ENCODE measurements around the gene POR.

The POR gene

DNA sequence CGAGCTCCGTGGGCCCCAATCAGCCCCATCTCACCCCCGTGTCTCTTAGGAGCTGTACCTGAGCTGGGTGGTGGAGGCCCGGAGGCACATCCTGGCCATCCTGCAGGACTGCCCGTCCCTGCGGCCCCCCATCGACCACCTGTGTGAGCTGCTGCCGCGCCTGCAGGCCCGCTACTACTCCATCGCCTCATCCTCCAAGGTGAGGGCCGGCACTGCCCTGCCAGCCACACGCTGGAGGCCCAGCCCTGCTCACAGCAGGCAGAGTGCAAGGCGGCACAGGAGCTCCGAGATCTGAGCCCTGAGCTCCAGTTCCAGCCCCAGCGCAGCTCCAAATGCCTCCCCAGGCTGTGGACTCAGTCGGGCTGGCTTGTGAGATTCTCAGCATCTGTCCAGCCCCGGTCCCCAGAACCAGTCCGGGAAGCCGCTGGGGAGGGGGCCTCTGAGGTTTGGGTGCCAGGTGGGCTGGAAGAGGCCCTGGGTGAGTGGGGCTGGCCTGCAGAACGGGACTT is 70.1 kb downstream of the POR start:
- Histone ChIP-seq H3K4me1 (ENCODE audit: control insufficient read depth in 1 of 2, insufficient read depth in 1 of 2, low read depth in 1 of 2, low read length in 1 of 2) (no peaks in the 10 kb centered on the region), H3K4me3 (ENCODE audit: low read depth in 1 of 2, low read length in 1 of 2) (no peak overlapping the region), H3K27me3 (no peaks in the 10 kb centered on the region), H3K27ac (no peak overlapping the region), H3K9me3 (no peaks in the 10 kb centered on the region), H3K36me3 (peaks cover 95% of the 10 kb centered on the region)
- TF ChIP-seq, protein P1, sequence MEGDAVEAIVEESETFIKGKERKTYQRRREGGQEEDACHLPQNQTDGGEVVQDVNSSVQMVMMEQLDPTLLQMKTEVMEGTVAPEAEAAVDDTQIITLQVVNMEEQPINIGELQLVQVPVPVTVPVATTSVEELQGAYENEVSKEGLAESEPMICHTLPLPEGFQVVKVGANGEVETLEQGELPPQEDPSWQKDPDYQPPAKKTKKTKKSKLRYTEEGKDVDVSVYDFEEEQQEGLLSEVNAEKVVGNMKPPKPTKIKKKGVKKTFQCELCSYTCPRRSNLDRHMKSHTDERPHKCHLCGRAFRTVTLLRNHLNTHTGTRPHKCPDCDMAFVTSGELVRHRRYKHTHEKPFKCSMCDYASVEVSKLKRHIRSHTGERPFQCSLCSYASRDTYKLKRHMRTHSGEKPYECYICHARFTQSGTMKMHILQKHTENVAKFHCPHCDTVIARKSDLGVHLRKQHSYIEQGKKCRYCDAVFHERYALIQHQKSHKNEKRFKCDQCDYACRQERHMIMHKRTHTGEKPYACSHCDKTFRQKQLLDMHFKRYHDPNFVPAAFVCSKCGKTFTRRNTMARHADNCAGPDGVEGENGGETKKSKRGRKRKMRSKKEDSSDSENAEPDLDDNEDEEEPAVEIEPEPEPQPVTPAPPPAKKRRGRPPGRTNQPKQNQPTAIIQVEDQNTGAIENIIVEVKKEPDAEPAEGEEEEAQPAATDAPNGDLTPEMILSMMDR (IDR thresholded peaks at IDR 0.05), result no peak

DNA sequence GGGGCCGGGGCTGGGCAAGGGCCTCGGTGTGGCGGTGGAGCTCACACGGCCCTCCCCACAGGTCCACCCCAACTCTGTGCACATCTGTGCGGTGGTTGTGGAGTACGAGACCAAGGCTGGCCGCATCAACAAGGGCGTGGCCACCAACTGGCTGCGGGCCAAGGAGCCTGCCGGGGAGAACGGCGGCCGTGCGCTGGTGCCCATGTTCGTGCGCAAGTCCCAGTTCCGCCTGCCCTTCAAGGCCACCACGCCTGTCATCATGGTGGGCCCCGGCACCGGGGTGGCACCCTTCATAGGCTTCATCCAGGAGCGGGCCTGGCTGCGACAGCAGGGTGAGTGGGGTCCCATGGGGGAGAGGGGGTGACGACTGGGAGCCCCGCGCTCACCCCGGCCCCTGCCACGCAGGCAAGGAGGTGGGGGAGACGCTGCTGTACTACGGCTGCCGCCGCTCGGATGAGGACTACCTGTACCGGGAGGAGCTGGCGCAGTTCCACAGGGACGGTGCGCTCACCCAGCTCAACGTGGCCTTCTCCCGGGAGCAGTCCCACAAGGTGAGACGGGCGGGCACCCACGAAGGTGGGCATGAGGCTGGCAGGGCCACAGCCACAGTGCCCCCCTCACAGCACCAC is 70.7 kb downstream of the POR start:
- Histone ChIP-seq H3K4me1 (ENCODE audit: control insufficient read depth in 1 of 2, insufficient read depth in 1 of 2, low read depth in 1 of 2, low read length in 1 of 2) (no peaks in the 10 kb centered on the region), H3K4me3 (ENCODE audit: low read depth in 1 of 2, low read length in 1 of 2) (no peak overlapping the region), H3K9me3 (no peaks in the 10 kb centered on the region), H3K27me3 (no peaks in the 10 kb centered on the region), H3K36me3 (peaks cover 95% of the 10 kb centered on the region), H3K27ac (no peak overlapping the region)
- TF ChIP-seq, protein P1 (IDR thresholded peaks at IDR 0.05), result no peak

DNA sequence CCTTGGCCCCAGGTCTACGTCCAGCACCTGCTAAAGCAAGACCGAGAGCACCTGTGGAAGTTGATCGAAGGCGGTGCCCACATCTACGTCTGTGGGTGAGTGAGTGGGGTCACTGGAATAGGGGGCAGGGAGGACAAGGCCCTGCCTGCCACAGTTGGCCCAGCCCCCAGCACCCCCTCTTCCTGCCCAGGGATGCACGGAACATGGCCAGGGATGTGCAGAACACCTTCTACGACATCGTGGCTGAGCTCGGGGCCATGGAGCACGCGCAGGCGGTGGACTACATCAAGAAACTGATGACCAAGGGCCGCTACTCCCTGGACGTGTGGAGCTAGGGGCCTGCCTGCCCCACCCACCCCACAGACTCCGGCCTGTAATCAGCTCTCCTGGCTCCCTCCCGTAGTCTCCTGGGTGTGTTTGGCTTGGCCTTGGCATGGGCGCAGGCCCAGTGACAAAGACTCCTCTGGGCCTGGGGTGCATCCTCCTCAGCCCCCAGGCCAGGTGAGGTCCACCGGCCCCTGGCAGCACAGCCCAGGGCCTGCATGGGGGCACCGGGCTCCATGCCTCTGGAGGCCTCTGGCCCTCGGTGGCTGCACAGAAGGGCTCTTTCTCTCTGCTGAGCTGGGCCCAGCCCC is 71.3 kb downstream of the POR start:
- Histone ChIP-seq H3K4me1 (ENCODE audit: control insufficient read depth in 1 of 2, insufficient read depth in 1 of 2, low read depth in 1 of 2, low read length in 1 of 2) (no peaks in the 10 kb centered on the region), H3K4me3 (ENCODE audit: low read depth in 1 of 2, low read length in 1 of 2) (no peak overlapping the region), H3K9me3 (no peaks in the 10 kb centered on the region), H3K36me3 (peaks cover 88% of the 10 kb centered on the region), H3K27me3 (no peaks in the 10 kb centered on the region), H3K27ac (no peak overlapping the region)
- TF ChIP-seq, protein P1 (IDR thresholded peaks at IDR 0.05), result no peak

DNA sequence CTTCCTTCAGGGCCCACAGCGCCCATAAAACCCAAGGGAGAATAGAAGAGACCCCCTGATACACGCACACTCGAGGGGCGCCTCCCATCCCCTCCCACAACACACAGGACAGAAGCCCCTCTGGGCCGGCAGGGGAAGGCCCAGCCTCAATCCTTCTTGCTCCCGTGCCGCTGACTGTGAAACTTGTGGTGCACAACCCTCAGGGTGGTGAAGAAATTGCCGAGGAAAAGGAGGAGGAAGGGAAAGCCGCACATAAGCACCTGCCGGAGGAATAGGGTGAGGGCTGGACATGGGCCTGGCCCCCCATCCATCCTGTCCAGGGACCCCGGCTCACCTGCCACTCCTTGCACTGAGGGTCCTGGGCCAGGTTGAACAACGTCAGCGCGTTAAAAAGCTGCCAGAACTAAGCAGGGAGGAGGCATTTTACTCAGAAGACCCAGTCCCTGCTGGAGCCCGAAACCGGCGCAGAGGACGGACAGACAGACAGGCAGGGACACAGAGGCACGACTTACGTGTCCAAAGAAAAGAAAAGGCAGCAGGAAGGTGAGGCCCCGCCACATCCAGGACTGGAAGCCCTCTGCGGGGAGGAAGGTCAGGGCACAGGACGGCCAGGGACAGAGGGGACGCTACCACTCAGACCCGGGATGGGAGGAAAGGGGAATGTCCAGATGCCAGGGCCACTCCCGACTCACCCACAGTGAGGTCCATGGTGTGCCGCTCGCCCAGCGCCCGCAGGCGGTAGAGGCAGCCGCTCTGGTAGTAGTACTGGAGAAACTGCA is 72.3 kb downstream of the POR start:
- TF ChIP-seq, protein P1 (IDR thresholded peaks at IDR 0.05), result no peak
- H3K9me3 ChIP-seq, result no peaks in the 10 kb centered on the region
- H3K4me3 ChIP-seq (ENCODE audit: low read depth in 1 of 2, low read length in 1 of 2), result no peak overlapping the region
- H3K27ac ChIP-seq, result no peak overlapping the region
- H3K27me3 ChIP-seq, result no peaks in the 10 kb centered on the region
- H3K4me1 ChIP-seq (ENCODE audit: control insufficient read depth in 1 of 2, insufficient read depth in 1 of 2, low read depth in 1 of 2, low read length in 1 of 2), result no peaks in the 10 kb centered on the region
- peaks cover 87% of the 10 kb centered on the region for H3K36me3 ChIP-seq

DNA sequence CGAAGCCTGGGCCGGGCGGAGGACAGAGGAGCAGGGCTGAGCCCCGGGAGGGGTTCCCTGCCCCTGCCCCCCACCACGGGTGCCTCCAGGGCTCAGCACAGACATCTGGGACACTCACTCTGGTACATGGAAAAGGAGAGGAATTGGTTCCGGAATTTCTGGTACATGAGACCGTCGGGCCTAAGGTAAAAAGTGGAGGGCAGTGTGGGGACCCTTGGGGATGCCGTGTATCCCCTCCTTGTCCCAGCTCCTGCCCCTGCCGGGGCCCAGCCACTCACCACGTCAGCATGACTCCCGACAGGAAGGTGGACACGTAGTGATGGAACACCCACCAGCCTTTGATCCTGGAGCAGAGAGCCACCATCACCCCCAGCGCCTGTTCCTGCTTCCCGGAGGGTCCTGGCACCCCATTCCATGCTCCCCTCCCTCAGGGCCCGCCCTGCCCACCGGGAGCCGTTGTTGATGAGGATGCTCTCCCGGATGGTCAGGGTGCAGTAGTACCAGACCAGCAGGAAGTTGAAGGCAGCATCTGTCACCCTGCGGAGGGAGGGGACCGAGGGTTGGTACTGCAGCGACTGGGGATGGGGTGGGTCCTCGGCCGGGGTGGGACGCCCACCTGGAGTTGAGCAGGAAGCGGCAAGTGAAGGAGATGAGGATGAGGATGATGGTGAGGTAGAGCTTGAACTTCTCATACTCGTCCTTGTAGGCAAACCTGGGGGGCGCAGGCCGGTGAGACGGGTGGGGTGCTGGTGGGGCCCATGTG is 73.0 kb downstream of the POR start:
- Histone ChIP-seq H3K4me1 (ENCODE audit: control insufficient read depth in 1 of 2, insufficient read depth in 1 of 2, low read depth in 1 of 2, low read length in 1 of 2) (peaks cover under 1 to 1% of the 10 kb centered on the region in 2 experiments), H3K9me3 (no peaks in the 10 kb centered on the region), H3K27me3 (no peaks in the 10 kb centered on the region), H3K27ac (no peak overlapping the region), H3K36me3 (peaks cover 83% of the 10 kb centered on the region), H3K4me3 (ENCODE audit: low read depth in 1 of 2, low read length in 1 of 2) (no peak overlapping the region)
- TF ChIP-seq, protein P1 (IDR thresholded peaks at IDR 0.05), result no peak
